Measurements from ENCODE around the gene CEP72.
"Not testable (repeated sequence)": the region's sequence is repeated elsewhere in the genome, so short reads cannot be mapped to it uniquely, and the experiment has no call there.

DNA sequence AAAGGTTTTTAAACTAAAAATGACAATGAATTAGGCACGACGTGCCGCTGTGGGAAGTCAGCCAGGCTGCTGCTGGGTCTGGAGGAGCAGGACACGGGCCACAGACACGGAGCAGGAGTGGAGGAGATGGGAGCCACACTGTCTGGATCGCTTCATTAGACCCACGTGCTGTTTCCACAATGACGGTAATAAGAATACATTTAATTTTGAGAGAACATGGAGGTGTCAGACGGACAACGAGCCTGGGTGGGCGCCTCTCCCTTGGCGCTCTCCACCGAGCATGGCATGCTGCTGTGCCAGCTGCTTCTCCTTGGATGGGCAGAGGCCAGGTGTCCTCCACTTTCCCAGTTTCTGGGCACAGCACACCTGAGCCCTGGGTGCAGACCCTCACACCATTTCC lies 68.7 kb downstream of the CEP72 start:
- TF ChIP-seq, protein P1, sequence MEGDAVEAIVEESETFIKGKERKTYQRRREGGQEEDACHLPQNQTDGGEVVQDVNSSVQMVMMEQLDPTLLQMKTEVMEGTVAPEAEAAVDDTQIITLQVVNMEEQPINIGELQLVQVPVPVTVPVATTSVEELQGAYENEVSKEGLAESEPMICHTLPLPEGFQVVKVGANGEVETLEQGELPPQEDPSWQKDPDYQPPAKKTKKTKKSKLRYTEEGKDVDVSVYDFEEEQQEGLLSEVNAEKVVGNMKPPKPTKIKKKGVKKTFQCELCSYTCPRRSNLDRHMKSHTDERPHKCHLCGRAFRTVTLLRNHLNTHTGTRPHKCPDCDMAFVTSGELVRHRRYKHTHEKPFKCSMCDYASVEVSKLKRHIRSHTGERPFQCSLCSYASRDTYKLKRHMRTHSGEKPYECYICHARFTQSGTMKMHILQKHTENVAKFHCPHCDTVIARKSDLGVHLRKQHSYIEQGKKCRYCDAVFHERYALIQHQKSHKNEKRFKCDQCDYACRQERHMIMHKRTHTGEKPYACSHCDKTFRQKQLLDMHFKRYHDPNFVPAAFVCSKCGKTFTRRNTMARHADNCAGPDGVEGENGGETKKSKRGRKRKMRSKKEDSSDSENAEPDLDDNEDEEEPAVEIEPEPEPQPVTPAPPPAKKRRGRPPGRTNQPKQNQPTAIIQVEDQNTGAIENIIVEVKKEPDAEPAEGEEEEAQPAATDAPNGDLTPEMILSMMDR (IDR thresholded peaks at IDR 0.05; ENCODE audit: low read depth, low read length, poor library complexity, severe bottlenecking), result not testable (repeated sequence)
- TF ChIP-seq EZH2phosphoT487 (IDR thresholded peaks at IDR 0.05; ENCODE audit: borderline replicate concordance, low read length), result not testable (repeated sequence)
